ENCODE results near the gene SMPD2. TPM values are rescaled to one million over a fixed set of nuclear protein-coding genes. Genes with fewer than 3 reads are reported as not detected.
A peak's percentile ranks its signal among the peaks of the same experiment; 100 is the strongest.

The SMPD2 gene
- total and polyA plus RNA-seq, 9 of the 15 experiments (the other 6 are each of a cell fraction or from before 2014, with no cell fraction given), result 0.13 to 21.8 (median 18.3) TPM

DNA sequence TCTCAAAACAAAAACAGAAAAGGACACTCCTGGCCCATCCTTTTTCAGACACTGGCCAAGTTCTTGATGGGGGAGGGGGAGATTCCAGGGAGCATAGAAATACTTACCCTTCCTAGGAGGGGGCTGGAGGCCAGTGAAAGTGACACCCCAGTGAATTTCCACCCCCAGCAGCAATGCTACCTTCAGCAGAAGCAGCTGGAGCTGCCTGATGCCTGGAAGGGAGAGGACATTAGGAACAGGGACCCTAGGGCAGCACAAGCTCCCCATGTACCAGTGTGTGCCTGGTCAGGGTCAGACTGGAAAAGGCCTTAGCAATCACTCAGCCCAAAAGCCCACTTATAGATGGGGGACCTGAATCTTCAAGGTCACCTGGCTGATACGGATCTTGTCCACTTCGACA is 12.6 kb downstream of the SMPD2 start:
- H3K79me2 ChIP-seq (ENCODE audit: control insufficient read depth, insufficient read depth, low read length), result no peaks in the 10 kb centered on the region
- no peak for FAIRE-seq
- peak overlapping the region in 1 of 2 experiments; percentile 70; a peak in 2 of 4 replicates for H3K9ac ChIP-seq (ENCODE audit: insufficient read depth in 1 of 2, low read depth in 2 of 2, low read length in 2 of 2)
- TF ChIP-seq DIDO1 (tag; IDR thresholded peaks at IDR 0.05; ENCODE audit: low read depth) (no peak), ESRRB (CRISPR knock-in tag; IDR thresholded peaks at IDR 0.05; ENCODE audit: borderline replicate concordance) (no peak), HMG20A (CRISPR knock-in tag; conservative IDR thresholded peaks at IDR 0.05) (no peak), MEIS2 (IDR thresholded peaks at IDR 0.05; ENCODE audit: partially characterized antibody) (no peak), PURB (CRISPR knock-in tag; IDR thresholded peaks at IDR 0.05; ENCODE audit: low read depth) (no peak), ZNF174 (CRISPR knock-in tag; IDR thresholded peaks at IDR 0.05) (no peak), ZC3H4 (CRISPR knock-in tag; IDR thresholded peaks at IDR 0.05; ENCODE audit: borderline replicate concordance) (no peak), MAFF (IDR thresholded peaks at IDR 0.05; ENCODE audit: low read length) (no peak), RBM34 (IDR thresholded peaks at IDR 0.05; ENCODE audit: borderline replicate concordance, insufficient read depth, low read length) (no peak), WHSC1 (IDR thresholded peaks at IDR 0.05; ENCODE audit: low read length) (no peak), SAP30 (IDR thresholded peaks at IDR 0.05; ENCODE audit: borderline replicate concordance, insufficient read depth, low read depth, low read length, poor library complexity, severe bottlenecking) (no peak), HES1 (IDR thresholded peaks at IDR 0.05; ENCODE audit: low read depth) (no peak), ZNF512 (tag; IDR thresholded peaks at IDR 0.05) (no peak), NFE2 (IDR thresholded peaks at IDR 0.05; ENCODE audit: low read depth) (no peak), SRSF7 (optimal IDR thresholded peaks at IDR 0.05; ENCODE audit: low read depth, low read length) (no peak), ZKSCAN3 (CRISPR knock-in tag; IDR thresholded peaks at IDR 0.05) (no peak), ZNF696 (CRISPR knock-in tag; conservative IDR thresholded peaks at IDR 0.05) (no peak), SAFB2 (IDR thresholded peaks at IDR 0.05; ENCODE audit: borderline replicate concordance, low read depth, low read length, severe bottlenecking) (no peak), GATAD2B (IDR thresholded peaks at IDR 0.05; ENCODE audit: borderline replicate concordance) (no peak)
- TF ChIP-seq, protein P1, sequence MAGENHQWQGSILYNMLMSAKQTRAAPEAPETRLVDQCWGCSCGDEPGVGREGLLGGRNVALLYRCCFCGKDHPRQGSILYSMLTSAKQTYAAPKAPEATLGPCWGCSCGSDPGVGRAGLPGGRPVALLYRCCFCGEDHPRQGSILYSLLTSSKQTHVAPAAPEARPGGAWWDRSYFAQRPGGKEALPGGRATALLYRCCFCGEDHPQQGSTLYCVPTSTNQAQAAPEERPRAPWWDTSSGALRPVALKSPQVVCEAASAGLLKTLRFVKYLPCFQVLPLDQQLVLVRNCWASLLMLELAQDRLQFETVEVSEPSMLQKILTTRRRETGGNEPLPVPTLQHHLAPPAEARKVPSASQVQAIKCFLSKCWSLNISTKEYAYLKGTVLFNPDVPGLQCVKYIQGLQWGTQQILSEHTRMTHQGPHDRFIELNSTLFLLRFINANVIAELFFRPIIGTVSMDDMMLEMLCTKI (IDR thresholded peaks at IDR 0.05; ENCODE audit: partially characterized antibody), result no peak
- 94% methylated on average over 2 of the region's 2 CpGs for WGBS (ENCODE audit: insufficient coverage, low coverage, missing lambda C conversion rate)
- in situ Hi-C loops (cut with MboI), result no loop called here
- H3K27ac ChIP-seq (ENCODE audit: extremely low read depth, low read depth, low read length), result no peak overlapping the region
- H3K4me3 ChIP-seq, result no peak overlapping the region
- intact Hi-C loops (cut with micrococcal nuclease), result no loop called here
- no TSS peak for BruUV-seq (replicated peaks)
- no peaks in the 10 kb centered on the region for H4K20me1 ChIP-seq (replicated peaks; ENCODE audit: control insufficient read depth, insufficient read depth, low read length)
- DNase-seq (ENCODE audit: extremely low read depth in 1 of 4, low spot score in 3 of 4), result no peak
- ChIA-PET POLR2A (interaction anchor here (0.9 to 8.2 kb wide), 4 partner anchors 9 to 70 kb away, joined by 3 to 92 read pairs (median 6); partner anchors contain the start of genes CD164, PPIL6 and SMPD2), CTCF (ENCODE audit: low intra/inter-chr PET ratio) (no interaction called here)
- H3K36me3 ChIP-seq (ENCODE audit: control insufficient read depth, insufficient read depth, low read length), result no peaks in the 10 kb centered on the region
- H3K27me3 ChIP-seq (ENCODE audit: control insufficient read depth in 2 of 2, insufficient read depth in 2 of 2, low read length in 2 of 2), result no peaks in the 10 kb centered on the region
- no peak overlapping the region for H2AFZ ChIP-seq (ENCODE audit: low read depth, low read length)
- peaks cover 5 to 49% of the 10 kb centered on the region in 2 experiments; a peak in 4 of 5 replicates for H3K4me1 ChIP-seq (replicated peaks in 1 of 2; ENCODE audit: control insufficient read depth in 2 of 2, insufficient read depth in 2 of 2, low read length in 2 of 2)
- H3K9me1 ChIP-seq (ENCODE audit: control insufficient read depth, insufficient read depth, low read length), result no peaks in the 10 kb centered on the region
- H3K9me3 ChIP-seq (replicated peaks; ENCODE audit: control insufficient read depth, insufficient read depth, low read depth, low read length), result no peaks in the 10 kb centered on the region
- H3K4me2 ChIP-seq (ENCODE audit: insufficient read depth, low read length), result no peak overlapping the region
- ATAC-seq, result no peak
